Large intestine (tissue), 3 donors: ENCODE results near the gene CCDC127. TPM values are rescaled to one million over a fixed set of nuclear protein-coding genes. Genes with fewer than 3 reads are reported as not detected.

ENCODE experiments used
- DNase-seq, 2 donors: peaks; one replicate each; pipeline versions ENCODE4 v3.0.0 to v3.0.0-alpha.2; 2013
- H3K27ac ChIP-seq: one replicate; pipeline ENCODE4 v1.5.1; 2013; ENCODE audit warnings: low read length
- H3K27me3 ChIP-seq: 2 replicates; pipeline ENCODE4 v1.6.1; 2013; ENCODE audit warnings: low read length; ENCODE audit not compliant: control insufficient read depth, insufficient read depth
- H3K36me3 ChIP-seq: 2 replicates; pipeline ENCODE4 v1.6.1; 2013; ENCODE audit warnings: low read length; ENCODE audit not compliant: control insufficient read depth, insufficient read depth
- H3K4me1 ChIP-seq: one replicate; pipeline ENCODE4 v1.6.1; 2013; ENCODE audit warnings: low read length; ENCODE audit not compliant: control insufficient read depth, insufficient read depth
- H3K4me3 ChIP-seq: one replicate; pipeline ENCODE4 v1.5.1; 2013; ENCODE audit warnings: low read length
- H3K9me3 ChIP-seq: one replicate; pipeline ENCODE4 v1.6.1; 2013; ENCODE audit warnings: mild to moderate bottlenecking, low read depth, low read length, moderate library complexity; ENCODE audit not compliant: control insufficient read depth
- WGBS: methylation state at CpG from one replicate; pipeline ENCODE4 v1.1.5; 2013; ENCODE audit warnings: low lambda C conversion rate; ENCODE audit not compliant: insufficient coverage; 5-methylcytosine and 5-hydroxymethylcytosine counted together
- polyA plus RNA-seq: library from polyadenylated mRNA; unstranded; fragments of 120-200 nt; gene quantifications from one replicate; pipeline ENCODE4 v1.2.1, GENCODE V29; 2013

Gene CCDC127
- polyA plus RNA-seq, 1 donor = 6.9 TPM

DNA sequence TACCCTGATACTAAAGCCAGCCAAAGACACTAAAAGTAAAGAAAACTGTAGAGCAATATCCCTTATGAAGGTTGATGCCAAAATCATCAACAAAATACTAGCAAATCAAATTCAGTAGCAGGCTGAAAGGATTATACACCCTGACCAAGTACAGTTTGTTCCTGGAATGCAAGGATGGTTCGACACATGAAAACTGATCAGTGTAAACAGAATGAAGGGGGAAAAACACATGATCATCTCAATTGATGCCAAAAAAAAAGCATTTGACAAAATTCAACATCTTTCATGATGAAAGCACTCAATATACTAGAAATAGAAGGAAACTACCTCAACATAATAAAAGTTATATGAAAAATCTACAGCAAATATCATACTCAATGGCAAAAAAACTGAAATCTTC, 70.2 kb downstream of the CCDC127 start:
- H3K4me1 ChIP-seq = no peaks in the 10 kb centered on the region
- no CpG with 5 or more reads among the region's 1 CpG for WGBS

More for the DNA sequence above, 70.2 kb downstream of the CCDC127 start:
- Histone ChIP-seq H3K27me3 (no peaks in the 10 kb centered on the region), H3K27ac (no peak overlapping the region), H3K9me3 (peaks cover 9% of the 10 kb centered on the region), H3K4me3 (no peak overlapping the region), H3K36me3 (no peaks in the 10 kb centered on the region)
- no peak for DNase-seq

Other genes with a start within 250 kb of the CCDC127 start
- gene PLEKHG4B, start 126.0 kb downstream of the CCDC127 start, polyA plus RNA-seq = 2.0 TPM
- 0.13 TPM for gene LRRC14B, start 26.7 kb downstream of the CCDC127 start, polyA plus RNA-seq
- gene SDHA, start 167 bp upstream of the CCDC127 start, polyA plus RNA-seq = 122 TPM
- gene PDCD6, start 53.5 kb upstream of the CCDC127 start, polyA plus RNA-seq = 110 TPM
- 3.9 TPM for gene AHRR, start 103.6 kb upstream of the CCDC127 start, polyA plus RNA-seq
- gene EXOC3, start 225.0 kb upstream of the CCDC127 start, polyA plus RNA-seq = 59.1 TPM